Measurements from ENCODE around the gene THAP11.

DNA sequence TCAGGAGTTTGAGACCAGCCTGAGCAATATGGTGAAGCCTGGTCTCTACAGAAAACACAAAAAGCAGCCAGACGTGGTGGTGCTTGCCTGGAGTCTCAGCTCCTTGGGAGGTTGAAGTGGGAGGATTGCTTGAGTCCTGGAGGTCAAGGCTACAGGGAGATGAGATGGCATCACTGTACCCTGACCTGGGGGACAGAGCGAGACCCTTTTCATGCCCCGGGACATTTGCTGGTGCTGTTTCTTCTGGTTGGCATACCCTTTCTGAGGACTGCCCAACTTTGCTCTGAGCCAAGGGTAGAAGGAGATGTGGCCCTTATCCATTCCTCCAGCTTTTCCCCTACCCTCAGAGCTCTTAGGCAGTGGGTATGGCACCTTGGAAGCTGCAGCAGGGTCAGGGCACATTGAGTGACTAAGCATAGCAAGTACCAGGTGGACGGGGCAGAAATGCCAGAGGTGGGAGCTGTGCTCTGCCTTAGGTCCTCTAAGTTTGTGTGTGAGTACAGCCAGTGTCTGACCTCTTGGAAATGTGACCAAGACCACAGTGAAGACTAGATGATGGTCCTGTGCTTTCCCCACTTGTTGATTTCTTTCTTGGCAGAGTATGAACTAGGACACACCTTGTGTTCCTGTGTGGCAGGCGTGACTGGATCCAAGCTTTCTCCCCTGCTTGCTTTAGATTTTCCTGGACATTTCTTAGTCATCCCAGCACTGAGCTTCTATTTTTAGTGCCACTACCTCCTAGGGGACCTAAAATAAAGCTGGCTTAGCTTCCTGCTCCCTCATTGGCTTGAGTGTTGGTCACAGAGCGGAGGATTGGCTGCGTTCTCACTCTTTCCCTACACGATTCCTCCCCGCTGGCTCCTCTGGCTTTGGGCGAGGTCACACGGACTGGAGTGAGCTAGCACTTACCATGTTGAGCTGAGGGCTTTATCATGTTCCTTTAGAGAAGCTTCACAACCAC lies 20.8 kb downstream of the THAP11 start:
- TF ChIP-seq, protein P1, sequence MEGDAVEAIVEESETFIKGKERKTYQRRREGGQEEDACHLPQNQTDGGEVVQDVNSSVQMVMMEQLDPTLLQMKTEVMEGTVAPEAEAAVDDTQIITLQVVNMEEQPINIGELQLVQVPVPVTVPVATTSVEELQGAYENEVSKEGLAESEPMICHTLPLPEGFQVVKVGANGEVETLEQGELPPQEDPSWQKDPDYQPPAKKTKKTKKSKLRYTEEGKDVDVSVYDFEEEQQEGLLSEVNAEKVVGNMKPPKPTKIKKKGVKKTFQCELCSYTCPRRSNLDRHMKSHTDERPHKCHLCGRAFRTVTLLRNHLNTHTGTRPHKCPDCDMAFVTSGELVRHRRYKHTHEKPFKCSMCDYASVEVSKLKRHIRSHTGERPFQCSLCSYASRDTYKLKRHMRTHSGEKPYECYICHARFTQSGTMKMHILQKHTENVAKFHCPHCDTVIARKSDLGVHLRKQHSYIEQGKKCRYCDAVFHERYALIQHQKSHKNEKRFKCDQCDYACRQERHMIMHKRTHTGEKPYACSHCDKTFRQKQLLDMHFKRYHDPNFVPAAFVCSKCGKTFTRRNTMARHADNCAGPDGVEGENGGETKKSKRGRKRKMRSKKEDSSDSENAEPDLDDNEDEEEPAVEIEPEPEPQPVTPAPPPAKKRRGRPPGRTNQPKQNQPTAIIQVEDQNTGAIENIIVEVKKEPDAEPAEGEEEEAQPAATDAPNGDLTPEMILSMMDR (IDR thresholded peaks at IDR 0.05; ENCODE audit: low read length), result no peak
- no peak for TF ChIP-seq EZH2 (optimal IDR thresholded peaks at IDR 0.05; ENCODE audit: low read depth, low read length)

All from MM.1S (cell line).